Measurements from ENCODE around the gene HOXB3. TPM values are rescaled to one million over a fixed set of nuclear protein-coding genes. Genes with fewer than 3 reads are reported as not detected.

The HOXB3 gene
- total and polyA plus RNA-seq, 12 donors: 2.3 to 28.8 (median 8.8) TPM

GRCh38 chr17:48577946-48578615, 12.0 kb downstream of the HOXB3 start, which contains the start of gene HOXB4:
HOXB4 (minus strand) TSS chr17:48578350; CDS start chr17:48578319, 31 bp downstream.
- Histone ChIP-seq H3K4me1 (replicated peaks in 1 of 2) (peaks cover 3 to 24% of the 10 kb centered on the region in 2 donors), H3K4me3 (peak within 1 kb of the TSS in 3 of 4 donors; percentile 45 to 85 (median 62)), H3K27me3 (no peaks in the 10 kb centered on the region), H3K27ac (peak within 1 kb of the TSS in 3 of 5 donors; percentile 45 to 87 (median 83)), H3K36me3 (replicated peaks in 1 of 2) (no peaks in the 10 kb centered on the region), H3K9me3 (replicated peaks in 1 of 3) (no peaks in the 10 kb centered on the region)
- TF ChIP-seq POLR2A (IDR thresholded peaks at IDR 0.05) (peak in 1 of 2 donors; percentile 14), CTCF (IDR thresholded peaks at IDR 0.05) (no peak)
- intact Hi-C loops (cut with DNase I): loop anchor here (5.0 kb wide), 1 partner anchor 36 kb away; no protein-coding TSS in a partner anchor
- 0 to 1% (median 1%) methylated on average over 14 to 58 of the region's 58 CpGs for WGBS, 4 donors
- DNase-seq: peak; percentile 73 to 90 (median 85)

DNA sequence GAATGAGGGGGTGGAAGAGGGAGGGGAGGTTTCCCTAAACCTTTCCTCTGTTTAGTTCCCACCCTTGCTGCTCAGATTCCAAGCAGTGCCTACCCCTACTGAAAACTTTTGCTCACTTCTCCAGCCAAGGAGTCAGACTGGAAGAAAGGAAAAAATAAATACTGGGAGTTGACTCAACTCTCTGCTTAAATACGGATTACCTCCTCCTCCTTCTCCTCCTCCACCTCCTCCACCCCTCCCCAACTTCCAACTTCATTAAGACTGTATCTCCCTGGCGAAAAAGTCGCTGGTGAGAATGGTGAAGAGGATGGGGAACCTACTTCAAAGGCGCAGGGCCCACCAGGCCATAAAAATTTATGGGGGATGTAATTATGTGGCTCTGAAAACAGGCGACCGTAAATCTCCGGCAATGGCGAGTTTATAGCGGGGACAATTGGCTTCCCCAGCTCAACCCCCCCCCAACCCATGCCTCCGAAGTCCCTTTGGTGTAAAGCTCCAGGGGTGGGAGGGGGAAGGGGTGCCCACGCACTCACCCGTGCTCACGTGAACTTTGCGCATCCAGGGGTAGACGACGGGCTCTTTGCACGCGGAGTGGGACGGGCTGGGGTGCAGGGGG, 12.6 kb downstream of the HOXB3 start:
- Histone ChIP-seq H3K27ac (peak overlapping the region in 3 of 5 donors; percentile 45 to 87 (median 83)), H3K36me3 (replicated peaks in 1 of 2) (no peaks in the 10 kb centered on the region), H3K4me3 (peak overlapping the region in 3 of 4 donors; percentile 45 to 85 (median 62)), H3K9me3 (replicated peaks in 1 of 3) (no peaks in the 10 kb centered on the region), H3K4me1 (replicated peaks in 1 of 2) (peaks cover 3 to 30% of the 10 kb centered on the region in 2 donors), H3K27me3 (no peaks in the 10 kb centered on the region)
- DNase-seq: peak in 2 of 7 donors; percentile 46
- intact Hi-C loops (cut with DNase I): loop anchor here (5.0 kb wide), 1 partner anchor 35 kb away; no protein-coding TSS in a partner anchor
- TF ChIP-seq CTCF (IDR thresholded peaks at IDR 0.05) (no peak), POLR2A (IDR thresholded peaks at IDR 0.05) (no peak)
- 3 to 16% (median 5%) methylated on average over 8 to 19 of the region's 19 CpGs for WGBS, 4 donors

DNA sequence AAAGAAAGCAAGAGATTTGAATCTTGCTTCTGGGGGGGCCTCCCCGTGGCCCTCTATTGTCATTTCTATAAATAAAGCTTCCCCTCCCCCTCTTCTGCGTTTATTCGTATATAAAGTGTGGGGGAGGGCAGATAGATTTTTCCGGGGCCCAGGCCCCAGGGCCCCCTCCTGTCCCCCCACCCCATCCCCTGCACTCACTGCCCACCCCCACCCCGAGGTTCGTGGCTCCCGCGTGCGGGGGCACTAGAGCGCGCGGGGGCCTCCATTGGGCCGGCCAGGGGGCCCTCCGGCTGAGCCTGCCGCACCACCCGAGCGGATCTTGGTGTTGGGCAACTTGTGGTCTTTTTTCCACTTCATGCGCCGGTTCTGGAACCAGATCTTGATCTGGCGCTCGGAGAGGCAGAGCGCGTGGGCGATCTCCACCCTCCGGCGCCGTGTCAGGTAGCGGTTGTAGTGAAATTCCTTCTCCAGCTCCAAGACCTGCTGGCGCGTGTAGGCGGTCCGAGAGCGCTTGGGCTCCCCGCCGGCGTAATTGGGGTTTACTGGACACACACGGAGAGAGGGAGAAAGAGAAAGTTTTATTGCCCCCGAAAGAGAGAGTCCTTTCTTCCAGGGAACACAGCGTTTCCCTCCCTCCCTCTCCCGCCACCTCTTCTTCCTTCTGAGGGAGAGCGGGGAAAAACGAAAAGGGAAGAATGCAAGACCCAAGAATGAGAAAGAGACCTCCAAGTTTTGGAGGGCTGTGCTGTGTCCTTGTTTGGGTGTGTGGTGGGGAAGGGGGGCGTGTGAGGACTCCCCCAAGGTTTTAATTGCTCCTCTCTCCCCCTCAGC, 13.3 kb downstream of the HOXB3 start:
- no peak for TF ChIP-seq CTCF (IDR thresholded peaks at IDR 0.05)
- peak in 1 of 2 donors; percentile 26 for TF ChIP-seq POLR2A (IDR thresholded peaks at IDR 0.05)
- H3K9me3 ChIP-seq (replicated peaks in 1 of 3): no peaks in the 10 kb centered on the region
- 14 to 34% (median 31%) methylated on average over 16 to 43 of the region's 43 CpGs for WGBS, 4 donors
- no peaks in the 10 kb centered on the region for H3K36me3 ChIP-seq (replicated peaks in 1 of 2)
- intact Hi-C loops (cut with DNase I): loop anchor here (5.0 kb wide), 1 partner anchor 34 kb away; no protein-coding TSS in a partner anchor
- H3K27me3 ChIP-seq: no peaks in the 10 kb centered on the region
- DNase-seq: peak in 3 of 7 donors; percentile 57 to 64 (median 61)
- H3K27ac ChIP-seq: peak overlapping the region in 2 of 5 donors; percentile 83 to 87
- H3K4me1 ChIP-seq (replicated peaks in 1 of 2): peaks cover 3 to 35% of the 10 kb centered on the region in 2 donors
- H3K4me3 ChIP-seq: peak overlapping the region in 1 of 4 donors; percentile 85
